WI38 (cell line): ENCODE data around the gene RASSF9.

ENCODE experiments used
- H3K4me3 ChIP-seq: 2 replicates; pipeline ENCODE4 v1.5.1; 2011; ENCODE audit warnings: low read depth, mild to moderate bottlenecking, control low read depth, low read length
- TF ChIP-seq, protein P1 (sequence below): IDR thresholded peaks from 2 replicates; pipeline ENCODE4 v1.5.1; 2012; ENCODE audit warnings: low read depth, mild to moderate bottlenecking, control low read depth, low read length

RASSF9 gene

DNA sequence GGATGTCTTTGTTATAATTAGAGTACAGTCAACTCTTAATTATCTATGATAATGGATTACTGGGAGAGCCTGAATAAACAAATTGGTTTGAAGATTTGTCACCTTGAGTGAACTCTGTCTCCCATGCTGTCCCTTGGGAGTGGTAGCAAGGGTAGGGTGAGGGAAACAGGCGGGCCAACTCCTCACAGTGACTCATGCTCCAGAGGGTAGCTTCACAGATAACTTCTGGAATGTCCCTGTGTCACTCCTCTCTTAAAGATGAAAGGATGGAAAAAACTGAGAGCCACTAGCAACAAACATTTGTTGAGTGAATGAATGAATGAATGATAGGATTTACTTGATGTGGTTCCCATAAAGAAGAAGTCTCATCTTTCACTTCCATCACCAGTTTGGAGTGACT, 53.5 kb downstream of the RASSF9 start:
- no peak overlapping the region for H3K4me3 ChIP-seq
- TF ChIP-seq, protein P1, sequence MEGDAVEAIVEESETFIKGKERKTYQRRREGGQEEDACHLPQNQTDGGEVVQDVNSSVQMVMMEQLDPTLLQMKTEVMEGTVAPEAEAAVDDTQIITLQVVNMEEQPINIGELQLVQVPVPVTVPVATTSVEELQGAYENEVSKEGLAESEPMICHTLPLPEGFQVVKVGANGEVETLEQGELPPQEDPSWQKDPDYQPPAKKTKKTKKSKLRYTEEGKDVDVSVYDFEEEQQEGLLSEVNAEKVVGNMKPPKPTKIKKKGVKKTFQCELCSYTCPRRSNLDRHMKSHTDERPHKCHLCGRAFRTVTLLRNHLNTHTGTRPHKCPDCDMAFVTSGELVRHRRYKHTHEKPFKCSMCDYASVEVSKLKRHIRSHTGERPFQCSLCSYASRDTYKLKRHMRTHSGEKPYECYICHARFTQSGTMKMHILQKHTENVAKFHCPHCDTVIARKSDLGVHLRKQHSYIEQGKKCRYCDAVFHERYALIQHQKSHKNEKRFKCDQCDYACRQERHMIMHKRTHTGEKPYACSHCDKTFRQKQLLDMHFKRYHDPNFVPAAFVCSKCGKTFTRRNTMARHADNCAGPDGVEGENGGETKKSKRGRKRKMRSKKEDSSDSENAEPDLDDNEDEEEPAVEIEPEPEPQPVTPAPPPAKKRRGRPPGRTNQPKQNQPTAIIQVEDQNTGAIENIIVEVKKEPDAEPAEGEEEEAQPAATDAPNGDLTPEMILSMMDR, result no peak

DNA sequence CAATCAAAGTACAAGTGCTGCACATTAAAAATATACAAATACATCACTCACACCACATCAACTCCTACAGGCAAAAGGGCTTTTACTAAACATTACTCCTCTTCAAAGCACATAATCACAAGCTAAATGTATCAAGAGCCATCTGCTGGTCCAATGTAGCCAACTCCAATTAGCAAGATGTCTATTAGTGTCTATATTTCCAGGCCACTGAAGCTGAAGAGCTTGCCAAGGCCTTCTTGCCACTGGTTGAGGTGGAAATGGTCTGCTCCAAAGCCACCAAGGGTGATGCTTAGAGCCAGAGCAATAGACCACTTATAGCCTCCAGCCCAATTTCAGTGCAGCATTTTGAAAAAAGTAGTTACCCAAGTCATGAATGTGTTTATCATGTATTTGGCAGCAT, 54.4 kb downstream of the RASSF9 start:
- no peak overlapping the region for H3K4me3 ChIP-seq
- TF ChIP-seq, protein P1, result no peak

DNA sequence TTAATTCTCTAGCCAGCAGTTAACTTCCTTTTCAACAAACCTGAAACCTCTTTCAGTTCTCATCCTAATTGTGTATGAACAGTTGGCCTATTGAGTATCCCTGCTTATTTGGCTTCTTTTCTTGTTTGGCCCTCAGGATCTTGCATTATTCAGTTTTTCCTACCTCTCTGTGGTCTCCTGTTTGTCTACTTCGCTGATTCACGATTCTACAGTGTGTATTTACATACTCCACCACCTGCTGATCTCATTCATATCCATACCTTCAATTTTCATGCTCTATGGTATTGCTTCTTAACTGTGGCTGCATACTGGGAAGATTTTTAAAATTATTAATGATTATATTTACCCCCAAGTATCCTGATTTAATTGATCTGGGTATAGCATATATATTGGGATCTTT, 56.4 kb downstream of the RASSF9 start:
- TF ChIP-seq, protein P1, result no peak
- H3K4me3 ChIP-seq, result no peak overlapping the region

DNA sequence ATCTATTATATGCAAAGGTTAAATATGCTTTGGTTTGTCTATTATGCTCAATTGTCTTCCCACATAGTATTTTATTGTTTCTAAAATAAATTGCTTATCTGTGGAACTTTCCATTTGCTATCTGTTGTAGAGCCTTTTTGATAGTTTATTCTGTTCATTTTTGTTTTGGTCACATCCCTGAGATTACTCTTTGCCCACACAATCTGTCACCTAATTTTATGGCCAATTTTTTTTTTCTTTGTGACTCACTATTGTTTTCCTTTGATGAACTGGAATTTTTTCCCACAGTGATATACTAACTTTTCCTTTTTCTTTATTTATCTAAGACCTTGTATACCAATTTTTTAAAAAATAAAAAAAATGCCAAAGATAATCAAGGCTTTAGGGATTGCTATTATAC, 61.1 kb downstream of the RASSF9 start:
- no peak overlapping the region for H3K4me3 ChIP-seq
- TF ChIP-seq, protein P1, result no peak

DNA sequence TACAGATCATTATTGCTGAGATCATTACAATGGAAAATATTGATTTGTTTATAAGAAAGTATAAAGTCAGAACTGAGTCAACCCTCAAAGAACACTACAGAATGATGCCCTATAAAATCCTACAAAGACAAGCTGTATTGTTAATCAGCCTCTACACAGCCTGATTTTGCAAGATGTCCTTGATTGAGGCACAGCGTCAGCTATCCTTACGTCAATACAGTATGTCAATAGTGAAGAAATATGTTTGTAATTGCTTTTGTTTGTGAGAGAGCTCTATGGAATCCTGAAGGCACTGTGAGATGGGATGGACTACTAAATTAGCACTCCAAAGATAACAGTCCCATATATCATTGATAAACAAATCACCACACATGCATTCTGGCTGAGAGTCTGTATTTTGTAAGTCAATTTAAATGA, 70.7 kb downstream of the RASSF9 start:
- TF ChIP-seq, protein P1, result no peak
- no peak overlapping the region for H3K4me3 ChIP-seq

DNA sequence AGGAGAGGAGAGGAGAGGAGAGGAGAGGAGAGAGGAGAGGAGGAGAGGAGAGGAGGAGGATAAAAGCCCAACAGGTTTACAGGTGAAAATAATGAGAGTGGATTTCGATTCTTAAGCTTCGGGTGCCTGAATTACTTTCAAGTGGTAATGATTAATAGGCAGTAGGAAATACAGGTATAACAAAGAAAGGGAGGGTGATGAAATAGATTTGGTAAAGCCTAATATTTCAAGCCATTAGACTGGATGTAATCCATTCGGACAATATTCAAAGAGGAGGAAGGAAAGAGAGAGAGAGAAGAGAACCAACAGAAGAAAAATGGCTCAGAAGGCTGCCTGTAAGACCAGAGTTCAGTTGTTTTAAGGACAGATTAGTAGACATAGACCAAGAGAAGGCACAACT, 76.6 kb downstream of the RASSF9 start:
- TF ChIP-seq, protein P1, result no peak
- H3K4me3 ChIP-seq, result no peak overlapping the region

DNA sequence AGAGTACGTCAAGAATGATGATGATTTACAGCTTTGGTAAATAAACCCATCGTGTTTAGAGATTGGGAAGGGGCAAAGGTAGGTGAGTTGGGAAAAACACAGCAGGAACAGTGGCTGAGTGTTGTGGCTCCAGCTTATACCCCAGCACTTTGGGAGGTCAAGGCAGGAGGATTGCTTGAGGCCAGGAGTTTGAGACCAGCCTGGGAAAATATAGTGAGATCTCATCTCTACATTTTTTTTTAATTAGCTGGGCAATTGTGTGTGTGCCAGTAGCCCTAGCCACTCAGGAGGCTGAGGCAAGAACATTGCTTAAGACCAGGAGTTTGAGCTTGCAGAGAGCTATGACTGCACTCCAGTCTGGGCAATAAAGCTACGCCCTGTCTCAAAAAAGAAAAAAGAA, 77.1 kb downstream of the RASSF9 start:
- TF ChIP-seq, protein P1, result no peak

More for the DNA sequence above, 77.1 kb downstream of the RASSF9 start:
- no peak overlapping the region for H3K4me3 ChIP-seq
